Natural killer cell treated with Interleukin-12 subunit alpha and Interleukin-12 subunit beta and Interleukin-15 and Interleukin-18, amount 100 ng/mL, for 72 hours (primary cell): ENCODE measurements around the gene OR4C16. TPM values are rescaled to one million over a fixed set of nuclear protein-coding genes. Genes with fewer than 3 reads are reported as not detected.

Experiments
- ATAC-seq, 2 donors: fragments of 150-1000 bp; cut with Tn5 transposase in 1 of 2; sonication (Bioruptor Pico), chemical (Tn5 transposase) in 1 of 2; 2 replicates each; pipeline ENCODE4 v1.10.0; 2021
- DNase-seq: peaks from one replicate; pipeline ENCODE4 v3.0.0; 2022; ENCODE audit warnings: low spot score
- H3K27ac Mint-ChIP-seq, 2 donors: 1 replicate in 1 of 2; 2 replicates in 1 of 2; pipeline ENCODE4 v1.8.0; 2022; ENCODE audit warnings: mixed read lengths in 2 of 2, mild to moderate bottlenecking in 1 of 2, moderate library complexity in 1 of 2
- H3K27me3 Mint-ChIP-seq, 2 donors: 1 replicate in 1 of 2; 2 replicates in 1 of 2; pipeline ENCODE4 v1.8.0; 2022; ENCODE audit warnings: mixed read lengths in 2 of 2
- H3K36me3 Mint-ChIP-seq: one replicate; pipeline ENCODE4 v1.8.0; 2022; ENCODE audit warnings: mixed read lengths
- H3K4me1 Mint-ChIP-seq, 2 donors: 1 replicate in 1 of 2; 2 replicates in 1 of 2; pipeline ENCODE4 v1.8.0; 2022; ENCODE audit warnings: low read depth in 2 of 2, mixed read lengths in 2 of 2, mild to moderate bottlenecking in 1 of 2
- H3K4me3 Mint-ChIP-seq: one replicate; pipeline ENCODE4 v1.8.0; 2022; ENCODE audit warnings: mixed read lengths
- H3K9me3 Mint-ChIP-seq: 2 replicates; pipeline ENCODE4 v1.8.0; 2022; ENCODE audit warnings: mixed read lengths
- total RNA-seq, 2 donors: library from RNA; stranded (reverse); gene quantifications; one replicate each; pipeline ENCODE4 v1.2.3, GENCODE V29; 2022

Gene OR4C16
- not detected for total RNA-seq

GRCh38 chr11:55571828-55572227, at the start of gene OR4C16:
Gene OR4C16, plus strand, starts transcription at chr11:55572128. Its CDS starts 0 bp downstream, at chr11:55572128.
- H3K36me3 Mint-ChIP-seq = peaks cover 12% of the 10 kb centered on the region
- H3K4me1 Mint-ChIP-seq = no peaks in the 10 kb centered on the region
- peaks cover 17% of the 10 kb centered on the region for H3K9me3 Mint-ChIP-seq
- DNase-seq (no peak), ATAC-seq (no peak)
- H3K27ac Mint-ChIP-seq = no peak within 1 kb of the TSS
- H3K27me3 Mint-ChIP-seq = no peaks in the 10 kb centered on the region
- H3K4me3 Mint-ChIP-seq = no peak within 1 kb of the TSS

- no peaks in the 10 kb centered on the region for H3K4me1 Mint-ChIP-seq
- no peak within 1 kb of the TSS for H3K4me3 Mint-ChIP-seq
- peaks cover 8% of the 10 kb centered on the region for H3K36me3 Mint-ChIP-seq
- no peak for DNase-seq
- no peaks in the 10 kb centered on the region for H3K27me3 Mint-ChIP-seq
- H3K27ac Mint-ChIP-seq = no peak within 1 kb of the TSS
- ATAC-seq = no peak
- H3K9me3 Mint-ChIP-seq = peaks cover 24% of the 10 kb centered on the region
Observed at GRCh38 chr11:55554169-55554568, 17.8 kb upstream of the OR4C16 start, which contains the start of gene OR4C15. Gene OR4C15, plus strand, starts transcription at chr11:55554469. Its CDS starts 0 bp downstream, at chr11:55554469.

- Mint-ChIP-seq H3K9me3 (peaks cover 17% of the 10 kb centered on the region), H3K36me3 (peaks cover 12% of the 10 kb centered on the region), H3K27ac (no peak overlapping the region), H3K4me3 (no peak overlapping the region), H3K27me3 (no peaks in the 10 kb centered on the region), H3K4me1 (no peaks in the 10 kb centered on the region)
- DNase-seq (no peak), ATAC-seq (no peak)
Observed at GRCh38 chr11:55572548-55572947, 620 bp downstream of the OR4C16 start.

GRCh38 chr11:55607545-55607944, 35.6 kb downstream of the OR4C16 start, which contains the start of gene OR4C11:
Gene OR4C11, minus strand, starts transcription at chr11:55607645. Its CDS starts 3,272 bp downstream, at chr11:55604373.
- no peak for ATAC-seq
- Mint-ChIP-seq H3K4me1 (no peaks in the 10 kb centered on the region), H3K27me3 (no peaks in the 10 kb centered on the region)

More at GRCh38 chr11:55607545-55607944, 35.6 kb downstream of the OR4C16 start, which contains the start of gene OR4C11:
- Mint-ChIP-seq H3K27ac (no peak within 1 kb of the TSS), H3K4me3 (no peak within 1 kb of the TSS), H3K9me3 (peaks cover 4% of the 10 kb centered on the region), H3K36me3 (no peaks in the 10 kb centered on the region)
- DNase-seq = no peak

Other genes with a start within 250 kb of the OR4C16 start
- not detected for gene OR4A16, start 228.9 kb upstream of the OR4C16 start, total RNA-seq
- gene OR4A15, start 204.2 kb upstream of the OR4C16 start, total RNA-seq = not detected
- gene OR4C15, start 17.7 kb upstream of the OR4C16 start, total RNA-seq = not detected
- not detected for gene OR4C11, start 35.5 kb downstream of the OR4C16 start, total RNA-seq
- not detected for gene OR4P4, start 63.0 kb downstream of the OR4C16 start, total RNA-seq
- not detected for gene OR4S2, start 76.2 kb downstream of the OR4C16 start, total RNA-seq
- gene OR4C6, start 90.1 kb downstream of the OR4C16 start, total RNA-seq = not detected
- not detected for gene OR5D13, start 201.3 kb downstream of the OR4C16 start, total RNA-seq
- gene OR5D14, start 223.4 kb downstream of the OR4C16 start, total RNA-seq = not detected
- not detected for gene OR5L1, start 239.2 kb downstream of the OR4C16 start, total RNA-seq
- not detected for gene OR5D18, start 247.5 kb downstream of the OR4C16 start, total RNA-seq